Effector CD4-positive, alpha-beta T cell (primary cell): ENCODE results near the gene CTNNA2.

Experiments
- DNase-seq: peaks from one replicate; pipeline ENCODE4 v3.0.0-alpha.2; 2020

Gene CTNNA2

GRCh38 chr2:80529466-80530165, 1016.8 kb downstream of the CTNNA2 start:
- DNase-seq: no peak

DNA sequence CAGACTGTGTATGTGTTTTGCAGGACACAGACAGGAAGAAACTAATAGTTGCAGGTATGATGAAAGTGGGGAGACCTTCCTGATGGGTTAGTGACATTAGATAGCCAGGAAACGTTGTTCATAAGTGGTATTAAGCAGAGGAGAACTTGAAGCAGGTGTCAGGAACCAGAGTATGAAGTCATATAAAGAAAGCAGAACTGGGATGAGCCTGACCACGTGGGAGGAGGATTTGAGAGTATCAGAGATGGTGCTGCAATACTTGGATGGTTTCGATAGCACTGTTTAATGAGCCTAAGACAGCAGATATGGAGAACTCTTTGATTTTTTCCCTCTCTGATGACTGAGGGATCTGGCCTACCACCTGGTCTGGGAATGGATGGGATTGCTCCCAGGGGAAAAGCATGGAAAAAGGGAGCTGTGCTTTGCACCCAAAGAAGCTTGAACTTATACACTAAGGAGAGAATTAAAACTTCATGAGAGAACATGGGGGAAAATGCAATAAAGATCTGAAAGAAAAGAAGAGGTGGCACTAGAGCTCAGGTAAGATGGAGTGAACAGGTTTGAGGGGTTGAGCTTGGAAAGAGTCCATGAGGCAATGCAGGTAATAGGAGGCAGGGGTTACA, 1017.7 kb downstream of the CTNNA2 start:
- no peak for DNase-seq

GRCh38 chr2:80531319-80531718, 1018.5 kb downstream of the CTNNA2 start:
- no peak for DNase-seq

DNA sequence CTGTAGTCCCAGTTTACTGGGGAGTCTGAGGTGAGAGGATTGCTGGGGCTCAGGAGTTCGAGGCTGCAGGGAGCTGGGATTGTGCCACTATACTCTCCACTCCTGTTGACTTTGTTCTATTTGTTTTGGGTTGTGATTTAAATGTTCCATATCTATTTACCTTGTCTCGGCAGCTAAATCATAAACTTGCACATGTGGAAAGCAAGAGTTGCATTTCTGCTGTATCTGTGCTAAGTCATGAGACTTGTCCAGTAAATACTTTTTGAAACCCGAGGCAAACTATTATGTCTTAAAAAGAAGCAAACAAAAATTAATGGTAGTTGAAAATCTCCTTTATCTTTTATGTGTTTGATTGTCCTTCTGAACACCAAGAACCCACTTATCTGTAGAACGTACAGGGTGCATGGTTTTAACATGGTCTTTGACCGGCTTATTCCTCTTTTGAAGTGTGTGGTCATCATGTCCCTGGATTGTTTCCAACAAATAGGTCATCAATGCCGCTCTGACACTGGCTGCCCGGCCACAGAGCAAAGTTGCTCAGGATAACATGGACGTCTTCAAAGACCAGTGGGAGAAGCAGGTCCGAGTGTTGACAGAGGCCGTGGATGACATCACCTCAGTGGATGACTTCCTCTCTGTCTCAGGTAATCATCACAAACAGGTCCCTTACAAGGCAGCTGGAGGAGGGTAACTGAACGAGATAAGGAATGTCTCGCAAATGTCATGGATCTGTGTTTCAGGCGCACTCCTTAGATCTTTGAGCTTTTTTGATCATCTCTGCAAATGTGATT, 1032.8 kb downstream of the CTNNA2 start:
- no peak for DNase-seq

GRCh38 chr2:80546766-80547165, 1033.9 kb downstream of the CTNNA2 start:
- DNase-seq: no peak

GRCh38 chr2:80547344-80547743, 1034.5 kb downstream of the CTNNA2 start:
- no peak for DNase-seq

- DNase-seq: no peak
Measured at GRCh38 chr2:80548469-80548868, 1035.6 kb downstream of the CTNNA2 start.

GRCh38 chr2:80549901-80550300, 1037.0 kb downstream of the CTNNA2 start:
- no peak for DNase-seq

- DNase-seq: no peak
Measured at GRCh38 chr2:80560326-80560725, 1047.5 kb downstream of the CTNNA2 start.

- no peak for DNase-seq
Measured at GRCh38 chr2:80568011-80568410, 1055.2 kb downstream of the CTNNA2 start.

GRCh38 chr2:80573167-80573566, 1060.3 kb downstream of the CTNNA2 start:
- DNase-seq: no peak

DNA sequence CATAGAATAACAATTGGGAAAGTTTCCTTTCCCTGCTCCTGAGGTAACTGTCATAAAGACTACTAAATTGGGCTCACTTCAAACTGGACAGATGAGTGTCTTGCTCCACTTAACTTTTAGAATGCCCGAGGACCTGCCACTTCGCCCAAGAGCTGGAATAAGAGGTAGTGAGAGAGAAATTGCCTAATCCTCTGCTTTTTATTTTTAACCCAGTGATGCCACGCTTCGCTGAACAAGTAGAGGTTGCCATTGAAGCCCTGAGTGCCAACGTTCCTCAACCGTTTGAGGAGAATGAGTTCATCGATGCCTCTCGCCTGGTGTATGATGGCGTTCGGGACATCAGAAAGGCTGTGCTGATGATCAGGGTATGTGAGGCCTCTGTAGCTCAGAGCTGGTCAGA, 1061.1 kb downstream of the CTNNA2 start:
- DNase-seq: no peak

DNA sequence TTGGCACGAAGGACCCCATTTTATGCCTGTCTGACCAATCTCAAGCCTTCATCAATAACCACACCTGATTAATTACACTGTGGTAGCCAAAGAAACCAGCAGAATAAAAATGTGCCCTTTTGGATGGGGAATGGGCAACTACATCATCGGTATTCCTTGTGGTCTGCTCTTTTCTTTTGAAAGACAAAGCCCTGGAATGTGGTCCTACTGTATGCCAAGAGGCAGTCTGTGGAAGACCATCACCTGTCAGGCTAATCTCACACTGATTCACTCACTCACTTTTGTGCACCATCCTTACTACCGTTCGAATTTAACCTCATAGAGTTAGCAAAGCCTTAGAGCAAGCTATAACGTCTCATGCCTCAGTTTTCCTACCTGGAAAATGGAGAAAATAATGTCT, 1066.9 kb downstream of the CTNNA2 start:
- DNase-seq: no peak

DNA sequence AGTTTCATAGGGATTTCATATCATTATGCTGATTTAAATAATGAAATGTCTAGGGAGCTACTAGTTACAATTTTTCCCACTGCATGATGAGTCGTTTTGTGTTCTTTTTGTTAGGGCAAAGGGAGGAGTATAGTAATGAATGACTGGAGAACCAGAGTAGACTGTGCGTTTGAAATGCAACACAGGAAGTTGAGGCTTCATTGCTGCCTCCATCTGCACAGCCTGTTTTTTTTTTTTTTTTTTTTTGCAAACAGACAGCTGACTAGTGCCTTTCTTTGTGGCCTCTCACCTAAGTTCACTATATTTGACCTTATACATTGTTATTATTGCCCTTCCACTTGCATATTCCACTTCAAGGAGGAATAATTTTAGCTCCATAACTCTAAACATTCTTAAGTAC, 1078.4 kb downstream of the CTNNA2 start:
- no peak for DNase-seq

DNA sequence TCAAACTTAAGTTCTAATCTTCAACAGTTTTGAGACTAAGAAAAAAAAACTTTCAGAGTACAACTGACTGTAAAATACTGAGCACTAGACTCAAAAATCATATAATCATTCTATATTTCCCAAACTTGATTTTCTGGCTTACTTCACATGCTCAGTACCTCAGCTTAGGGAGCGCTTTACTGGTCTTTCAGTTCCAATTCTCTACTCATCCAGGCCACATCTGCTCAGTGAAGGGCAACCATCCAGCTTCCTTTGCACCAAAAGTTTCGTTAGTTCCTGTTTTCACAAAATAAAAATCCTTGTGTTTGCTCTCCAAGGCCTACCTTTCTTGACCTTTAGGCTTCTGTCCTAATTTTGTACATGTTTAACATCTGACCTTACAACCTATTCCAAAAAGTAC, 1079.3 kb downstream of the CTNNA2 start:
- no peak for DNase-seq

DNA sequence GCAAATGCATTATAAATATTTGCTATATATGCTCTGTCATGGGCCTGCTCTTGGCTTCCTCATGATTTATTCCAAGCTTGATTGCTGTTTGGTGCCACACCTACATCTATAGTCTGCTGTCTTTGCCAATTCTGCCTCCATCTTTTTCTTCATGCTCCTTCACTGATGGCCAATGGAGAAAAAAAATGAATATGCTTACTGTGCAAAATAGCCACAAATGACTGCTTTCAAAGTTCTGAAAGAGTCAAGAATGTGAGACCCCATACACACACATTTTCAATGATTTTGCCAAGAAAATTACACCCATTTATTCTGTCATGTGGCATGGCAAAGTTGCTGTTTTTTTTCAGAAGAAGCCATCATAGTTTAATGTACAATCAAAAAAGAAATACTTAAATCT, 1097.3 kb downstream of the CTNNA2 start:
- DNase-seq: no peak

DNA sequence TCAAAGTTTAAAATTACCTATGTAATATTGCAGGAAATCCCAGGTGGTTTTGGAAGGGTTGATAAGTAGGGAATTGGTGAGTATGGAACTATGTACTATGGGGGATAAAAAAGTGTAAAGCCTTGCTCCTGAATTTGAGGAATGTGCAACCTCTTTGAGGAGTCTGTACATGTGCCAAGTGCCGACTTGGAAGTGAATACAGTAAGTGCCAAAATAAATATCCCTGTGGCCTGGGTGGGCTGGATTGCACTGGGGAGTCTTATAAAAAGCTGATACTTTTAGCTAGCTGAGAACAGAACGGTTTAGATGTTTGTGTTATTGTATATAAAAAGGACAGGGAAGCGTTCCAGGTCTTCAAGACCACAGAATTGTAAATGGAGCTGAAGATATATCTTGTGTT, 1108.8 kb downstream of the CTNNA2 start:
- no peak for DNase-seq

DNA sequence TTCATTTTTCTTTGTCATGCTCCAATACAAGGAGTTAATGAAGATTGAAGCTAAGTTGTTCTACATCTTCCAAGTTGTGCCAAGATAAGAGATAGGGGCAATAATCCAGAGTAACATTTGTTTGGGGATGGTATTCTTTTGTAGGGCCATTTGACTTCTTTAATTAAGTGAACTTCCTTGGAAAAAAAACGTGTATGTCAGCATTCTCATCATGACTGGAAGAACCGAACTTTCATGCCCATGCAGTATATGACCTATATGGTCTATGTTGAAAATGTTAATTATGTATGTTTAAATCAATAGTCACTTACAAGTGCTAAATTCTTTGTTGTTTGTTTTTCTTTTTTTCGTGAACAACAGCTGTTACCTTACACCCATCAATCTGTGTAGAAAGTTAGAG, 1111.2 kb downstream of the CTNNA2 start:
- DNase-seq: no peak

GRCh38 chr2:80634590-80634989, 1121.7 kb downstream of the CTNNA2 start:
- DNase-seq: no peak

DNA sequence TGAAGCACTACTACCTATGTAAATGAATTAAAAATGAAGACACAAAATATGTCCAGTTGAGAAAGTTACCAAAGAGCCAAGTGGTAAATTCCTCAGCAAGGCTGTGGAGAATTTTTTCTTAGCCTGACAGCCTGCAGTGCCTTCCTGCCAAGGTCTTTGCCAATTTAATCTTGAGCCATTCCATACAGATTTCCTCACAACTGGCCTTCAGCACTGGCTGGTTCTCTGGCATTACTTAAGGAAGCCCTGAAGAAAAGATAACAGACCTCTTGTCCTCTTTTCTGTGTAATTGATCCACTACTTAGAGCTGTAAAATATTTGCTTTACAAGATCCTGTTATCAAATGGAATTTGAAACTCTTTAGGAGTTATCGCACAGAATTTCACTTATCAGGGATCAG, 1125.9 kb downstream of the CTNNA2 start:
- DNase-seq: no peak

GRCh38 chr2:80642465-80642864, 1129.6 kb downstream of the CTNNA2 start:
- DNase-seq: no peak

- no peak for DNase-seq
Measured at GRCh38 chr2:80643598-80643997, 1130.7 kb downstream of the CTNNA2 start.

- no peak for DNase-seq
Measured at GRCh38 chr2:80651435-80651834, 1138.6 kb downstream of the CTNNA2 start.

DNA sequence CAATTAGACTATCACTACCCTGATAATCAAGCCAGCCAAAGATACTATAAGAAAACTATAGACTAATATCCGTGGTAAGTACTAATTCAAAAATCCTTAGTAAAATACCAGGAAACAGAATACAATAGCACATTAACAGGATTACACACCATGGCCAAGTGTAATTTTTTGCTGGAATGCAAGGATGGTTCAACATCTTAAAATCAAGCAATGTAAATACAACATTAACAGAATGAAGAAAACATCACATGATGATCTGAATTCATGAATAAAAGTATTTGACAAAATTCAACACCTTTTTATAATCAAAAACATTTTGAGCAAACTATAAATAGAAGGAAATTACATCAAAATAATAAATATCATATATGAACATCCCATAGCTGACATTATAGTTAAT, 1142.4 kb downstream of the CTNNA2 start:
- DNase-seq: no peak
